HG02870 (cell line): ENCODE data around the gene DLG5.

Experiments
- ATAC-seq: cut with Tn5 transposase; IDR thresholded peaks from one replicate; pipeline ENCODE4 v1.9.1; 2021; ENCODE audit warnings: mild to moderate bottlenecking, moderate library complexity; ENCODE audit not compliant: unreplicated experiment

DLG5 gene

DNA sequence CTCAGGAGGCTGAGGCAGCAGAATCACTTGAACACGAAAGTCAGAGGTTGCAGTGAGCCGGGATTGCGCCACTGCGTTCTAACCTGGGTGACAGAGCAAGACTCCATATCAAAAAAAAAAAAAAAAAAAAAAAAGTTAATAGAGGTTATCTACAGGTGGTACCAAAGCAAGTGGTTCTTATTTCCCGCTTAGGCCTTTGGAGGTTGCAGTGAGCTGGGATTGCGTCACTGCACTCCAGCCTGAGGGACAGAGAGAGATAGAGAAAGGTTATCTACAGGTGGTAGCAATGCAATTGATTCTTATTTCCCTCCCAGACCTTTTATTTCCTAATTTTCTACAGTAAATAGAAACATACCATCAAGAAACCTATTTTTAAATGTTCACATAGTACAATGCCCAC is 98.2 kb downstream of the DLG5 start:
- no peak for ATAC-seq

DNA sequence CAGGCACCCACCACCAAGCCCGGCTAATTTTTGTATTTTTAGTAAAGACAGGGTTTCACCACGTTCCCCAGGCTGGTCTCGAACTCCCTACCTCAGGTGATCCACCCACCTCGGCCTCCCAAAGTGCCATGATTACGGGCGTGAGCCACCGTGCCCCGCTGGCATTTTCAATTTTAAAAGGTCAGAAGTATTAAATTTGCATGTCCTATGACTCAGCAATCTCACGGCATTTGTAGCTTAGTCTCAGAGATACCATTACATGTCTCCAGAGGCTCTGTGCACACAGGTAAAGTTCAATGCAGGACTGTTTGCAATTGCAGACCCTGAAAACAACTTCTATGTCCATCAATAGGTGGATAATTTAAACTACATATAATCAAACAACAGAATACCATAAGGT is 99.2 kb downstream of the DLG5 start:
- no peak for ATAC-seq

DNA sequence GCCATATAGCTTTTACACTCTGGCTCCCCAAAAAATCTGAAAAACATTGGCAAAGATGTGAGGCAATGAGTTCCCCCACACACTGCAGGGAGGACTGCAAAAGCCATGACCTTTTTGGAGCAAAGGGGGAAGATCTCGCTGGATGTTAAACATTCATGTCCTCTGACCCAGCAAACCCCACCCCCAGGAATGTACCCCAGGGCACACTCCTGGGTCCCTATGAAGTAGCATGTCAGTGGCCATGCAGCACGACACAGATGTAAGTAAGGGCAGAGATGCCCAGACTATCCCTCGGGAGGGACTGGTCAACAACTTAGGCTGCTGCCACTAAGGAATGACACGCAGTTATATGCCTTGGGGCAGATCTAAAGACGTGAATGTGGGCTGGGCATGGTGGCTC is 100.6 kb downstream of the DLG5 start:
- ATAC-seq: no peak

DNA sequence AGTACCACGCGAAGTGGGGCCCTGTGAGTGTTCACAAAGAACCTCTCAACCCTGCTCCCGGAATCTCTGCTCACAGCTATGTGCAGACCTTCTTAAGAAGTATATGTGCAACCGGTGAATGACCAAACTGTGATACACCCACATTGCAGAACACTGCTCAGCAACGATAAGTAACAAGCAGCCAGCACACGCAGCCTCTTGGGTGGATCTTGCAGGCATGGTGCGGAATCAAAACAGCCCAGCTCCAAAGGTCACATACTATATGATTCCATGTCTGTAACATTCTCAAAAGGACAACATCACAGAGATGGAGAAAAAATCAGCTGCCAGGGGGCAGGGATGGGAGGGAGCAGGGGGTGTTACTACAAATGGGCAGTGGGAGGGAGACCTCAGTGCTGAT is 101.6 kb downstream of the DLG5 start:
- no peak for ATAC-seq

DNA sequence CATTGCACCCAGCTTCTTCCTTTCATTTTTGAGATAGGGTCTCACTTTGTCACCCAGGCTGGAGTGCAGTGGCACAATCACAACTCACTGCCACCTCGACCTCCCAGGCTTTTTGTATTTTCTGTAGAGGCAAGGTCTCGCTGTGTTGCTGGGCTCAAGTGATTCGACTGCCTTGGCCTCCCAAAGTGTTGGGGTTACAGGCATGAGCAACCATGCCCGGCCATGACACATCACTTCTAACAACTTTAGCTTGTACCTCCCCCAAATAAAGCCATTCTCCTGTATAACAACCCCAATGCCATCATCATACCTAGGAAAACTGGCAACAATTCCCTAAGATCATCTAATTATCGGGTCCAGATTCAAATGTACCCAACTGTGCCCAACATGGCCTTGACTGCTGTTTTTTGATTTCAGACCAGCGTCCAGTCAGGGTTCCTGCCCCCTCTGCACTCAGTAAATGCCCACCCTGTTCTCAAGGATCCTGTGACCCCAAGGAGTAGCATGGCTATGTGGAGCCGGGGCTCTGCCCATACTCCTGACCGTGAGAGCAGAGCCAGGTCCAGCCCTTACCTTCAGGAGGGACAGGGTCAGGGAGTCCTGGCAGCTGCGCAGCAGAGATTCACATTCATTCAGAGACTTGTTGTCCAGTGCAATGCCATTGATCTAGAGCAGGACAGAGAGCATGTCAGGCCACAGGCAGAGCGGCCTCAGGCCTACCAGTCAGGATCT is 102.6 kb downstream of the DLG5 start:
- no peak for ATAC-seq

DNA sequence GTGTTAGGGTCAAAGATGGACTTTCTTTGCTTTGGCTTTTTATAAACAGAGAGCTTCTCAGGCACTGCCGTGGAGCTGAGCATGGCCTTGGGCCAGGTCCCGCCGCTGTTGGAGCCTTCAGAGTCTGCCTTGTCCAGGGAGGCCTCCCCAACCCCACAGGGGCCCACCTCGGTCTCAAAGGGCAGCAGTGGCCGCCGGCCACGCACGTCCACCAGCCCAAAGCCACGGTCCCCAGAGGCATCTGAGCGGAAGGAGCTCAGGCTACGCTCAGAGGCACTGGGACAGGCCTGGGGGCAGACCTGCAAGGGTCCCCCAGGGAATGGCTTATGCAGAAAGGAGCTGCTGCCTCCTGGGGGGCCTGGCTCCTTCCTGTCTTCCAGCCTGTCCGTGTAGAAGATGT is 105.0 kb downstream of the DLG5 start:
- no peak for ATAC-seq

DNA sequence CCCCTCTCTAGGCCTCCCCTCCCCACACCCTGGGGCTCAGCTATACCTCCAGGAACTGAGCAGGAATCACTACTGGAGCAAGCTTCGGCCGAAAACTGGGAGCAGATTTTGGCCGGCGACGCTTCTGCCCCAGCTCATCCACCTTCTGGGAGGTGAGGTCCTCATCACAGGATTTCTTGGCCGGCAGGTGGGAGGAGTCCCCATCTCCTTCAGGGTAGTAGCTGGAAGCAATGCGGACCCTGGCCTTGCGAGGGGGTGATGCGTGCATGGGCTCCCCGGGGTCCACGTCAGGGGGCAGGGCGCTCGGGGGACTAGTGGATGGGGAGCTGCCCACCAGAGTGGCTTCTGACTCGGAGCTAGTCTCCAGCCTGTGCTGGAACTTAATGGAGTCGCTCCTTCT is 105.5 kb downstream of the DLG5 start:
- no peak for ATAC-seq

DNA sequence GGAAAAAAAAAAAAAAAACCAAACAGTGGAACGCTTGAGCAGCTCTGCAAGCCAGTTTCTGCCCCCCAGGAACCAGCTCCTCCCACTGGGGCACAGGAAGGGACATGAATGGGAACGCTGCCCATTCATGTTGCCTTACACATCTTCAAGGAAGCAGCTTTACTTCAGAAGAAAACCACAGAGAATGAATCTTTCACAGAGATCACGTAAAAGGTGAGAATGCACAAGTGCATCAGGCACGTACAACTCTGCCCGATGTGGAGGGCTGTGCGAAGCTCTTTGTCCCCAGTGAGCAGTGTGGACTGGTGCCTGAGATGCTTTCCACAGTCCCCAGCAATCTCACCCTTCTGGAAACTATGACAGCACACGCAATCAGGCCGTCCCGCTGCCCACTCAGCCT is 106.2 kb downstream of the DLG5 start:
- no peak for ATAC-seq

DNA sequence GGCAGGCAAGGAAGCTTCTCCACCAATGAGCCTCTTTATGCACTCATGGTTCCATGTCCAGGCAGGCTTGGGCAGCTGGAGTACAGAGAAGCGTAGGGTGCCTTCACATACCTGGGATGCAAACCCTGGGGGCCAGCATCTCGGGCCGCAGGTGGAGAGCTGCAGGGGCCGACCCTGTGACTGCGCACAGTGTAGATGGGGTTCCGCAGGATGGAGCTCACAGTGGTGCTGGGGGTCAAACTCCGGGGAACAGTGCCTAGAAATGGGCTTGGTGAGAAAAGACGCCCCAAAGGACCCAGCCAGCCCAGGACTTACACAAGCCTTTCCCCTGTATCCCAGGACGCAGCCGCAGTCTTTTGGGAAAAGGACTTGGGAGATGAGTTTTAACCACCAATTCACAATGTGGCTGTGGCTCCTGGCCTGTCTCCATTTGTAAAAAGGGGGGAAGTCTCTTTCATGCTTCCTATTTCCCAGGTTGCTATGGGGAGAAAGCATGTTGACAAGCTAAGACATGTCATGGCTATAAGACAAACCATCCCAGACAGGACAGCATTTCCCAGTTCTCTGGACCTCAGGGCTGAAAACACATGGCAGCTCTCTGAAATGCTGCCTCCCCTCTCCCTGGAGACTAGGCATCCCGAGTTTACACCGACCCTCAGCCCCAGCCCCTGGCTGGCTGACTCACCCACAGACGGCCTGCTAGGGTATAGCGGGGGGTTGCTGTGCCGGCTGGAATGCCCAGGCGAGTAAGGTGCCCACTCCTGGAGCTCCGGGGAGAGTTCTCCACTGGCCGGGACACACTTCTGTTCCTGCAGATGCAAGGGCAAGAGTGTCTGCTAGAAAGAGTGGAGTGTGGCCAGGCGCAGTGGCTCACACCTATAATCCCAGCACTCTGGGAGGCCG is 107.1 kb downstream of the DLG5 start:
- ATAC-seq: no peak

DNA sequence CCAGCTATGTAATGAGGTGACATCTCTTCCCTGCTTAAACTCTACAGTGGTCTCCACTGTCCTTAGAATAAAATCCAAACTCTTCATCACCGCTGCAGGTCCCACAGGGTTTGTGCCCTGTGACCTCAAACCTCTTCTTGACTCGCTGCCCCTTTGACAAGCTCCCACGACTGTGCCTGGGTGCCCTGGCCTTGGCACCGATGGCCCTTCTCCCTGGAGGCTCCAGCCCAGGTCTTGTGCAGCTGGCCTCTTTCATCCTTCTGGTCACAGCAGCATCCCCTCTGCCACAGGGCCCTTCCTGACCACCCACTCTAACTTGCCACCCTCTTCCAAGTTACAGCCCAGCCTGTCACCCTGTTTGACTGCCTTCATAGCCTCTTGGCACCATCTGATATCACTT is 108.2 kb downstream of the DLG5 start:
- ATAC-seq: no peak

DNA sequence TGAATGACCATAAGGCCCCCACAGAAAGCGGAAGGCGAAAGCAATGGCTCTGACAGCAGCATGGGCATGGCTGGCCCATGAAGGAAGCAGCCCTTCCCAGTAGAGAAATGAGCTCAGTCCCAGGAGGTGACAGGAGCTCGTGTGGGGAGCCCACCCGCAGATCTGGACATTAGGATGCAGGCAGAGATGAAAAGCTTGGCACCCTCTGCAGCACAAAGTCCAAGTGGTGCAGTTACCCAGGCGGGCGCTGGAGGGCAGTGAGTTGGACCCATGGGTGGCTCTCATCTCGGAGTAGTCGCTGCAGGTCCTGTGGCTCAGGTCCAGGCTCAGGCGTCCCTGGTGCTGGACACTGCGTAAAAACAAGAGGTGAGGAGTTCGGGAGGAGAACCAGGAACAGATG is 109.0 kb downstream of the DLG5 start:
- no peak for ATAC-seq

DNA sequence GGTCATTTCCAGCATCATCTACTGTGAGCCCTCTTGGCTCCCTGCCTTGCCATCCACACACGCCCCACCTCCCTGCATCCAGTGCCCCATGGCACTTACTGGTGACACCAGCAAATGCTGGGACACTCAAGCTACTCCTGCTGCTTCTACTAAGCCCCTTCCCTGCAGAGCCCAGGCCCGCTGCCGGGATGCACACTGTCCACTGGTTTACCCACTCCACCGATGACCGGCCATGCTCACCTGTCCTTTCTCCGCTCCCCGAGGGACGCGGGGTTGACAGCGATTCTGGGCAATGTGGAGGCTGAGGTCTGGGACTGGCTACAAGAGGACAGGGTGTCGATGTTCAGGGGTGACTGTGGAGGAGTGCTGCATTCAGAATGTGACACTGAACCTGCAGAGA is 110.2 kb downstream of the DLG5 start:
- ATAC-seq: no peak

DNA sequence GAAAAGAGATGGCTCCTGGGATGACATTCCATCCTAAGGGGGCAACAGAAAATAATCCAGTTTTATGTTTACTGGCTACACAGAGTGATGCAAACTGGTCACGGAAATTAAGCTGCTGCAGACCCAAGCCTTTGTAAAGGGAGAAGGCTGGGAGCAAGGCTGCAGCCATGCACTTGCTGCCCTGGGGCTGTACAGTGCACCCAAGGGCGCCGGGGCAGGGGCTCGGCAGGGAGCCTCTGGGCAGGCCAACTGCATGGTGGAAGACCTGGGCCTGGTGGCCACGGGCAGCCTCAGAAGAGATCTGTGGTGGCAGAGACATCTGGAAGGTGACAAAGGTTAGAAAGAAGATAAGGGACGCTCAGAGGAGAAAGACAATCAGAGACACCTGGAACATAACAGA is 113.8 kb downstream of the DLG5 start:
- ATAC-seq: no peak

DNA sequence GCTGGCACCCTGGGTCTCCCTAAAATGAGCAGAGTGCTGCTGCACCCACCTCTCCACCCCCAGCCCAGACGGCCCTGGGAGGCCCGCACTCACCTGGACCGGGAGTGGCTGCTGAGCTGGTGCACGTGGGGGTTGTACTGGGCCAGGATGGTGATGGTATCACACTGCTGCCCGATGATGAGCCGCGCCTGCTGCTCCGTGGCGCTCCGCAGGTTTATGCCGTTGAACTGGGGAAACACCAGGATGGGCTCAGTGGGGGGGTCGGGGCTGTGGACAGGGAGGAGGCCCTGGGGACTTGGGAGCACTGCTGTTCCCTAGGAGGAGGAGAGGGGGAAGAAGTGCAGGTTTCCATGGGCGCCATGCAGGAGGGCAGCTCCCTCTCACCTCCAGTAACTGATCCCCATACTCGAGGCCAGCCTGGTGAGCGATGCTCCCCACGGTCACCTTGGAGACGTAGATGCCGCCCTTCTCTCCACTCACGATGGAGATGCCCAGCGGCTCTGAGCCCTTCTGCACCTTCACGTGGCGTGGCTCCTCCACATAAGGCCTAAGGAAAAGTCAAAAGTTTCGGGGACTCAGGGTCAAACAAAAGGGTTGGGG is 114.6 kb downstream of the DLG5 start:
- no peak for ATAC-seq

DNA sequence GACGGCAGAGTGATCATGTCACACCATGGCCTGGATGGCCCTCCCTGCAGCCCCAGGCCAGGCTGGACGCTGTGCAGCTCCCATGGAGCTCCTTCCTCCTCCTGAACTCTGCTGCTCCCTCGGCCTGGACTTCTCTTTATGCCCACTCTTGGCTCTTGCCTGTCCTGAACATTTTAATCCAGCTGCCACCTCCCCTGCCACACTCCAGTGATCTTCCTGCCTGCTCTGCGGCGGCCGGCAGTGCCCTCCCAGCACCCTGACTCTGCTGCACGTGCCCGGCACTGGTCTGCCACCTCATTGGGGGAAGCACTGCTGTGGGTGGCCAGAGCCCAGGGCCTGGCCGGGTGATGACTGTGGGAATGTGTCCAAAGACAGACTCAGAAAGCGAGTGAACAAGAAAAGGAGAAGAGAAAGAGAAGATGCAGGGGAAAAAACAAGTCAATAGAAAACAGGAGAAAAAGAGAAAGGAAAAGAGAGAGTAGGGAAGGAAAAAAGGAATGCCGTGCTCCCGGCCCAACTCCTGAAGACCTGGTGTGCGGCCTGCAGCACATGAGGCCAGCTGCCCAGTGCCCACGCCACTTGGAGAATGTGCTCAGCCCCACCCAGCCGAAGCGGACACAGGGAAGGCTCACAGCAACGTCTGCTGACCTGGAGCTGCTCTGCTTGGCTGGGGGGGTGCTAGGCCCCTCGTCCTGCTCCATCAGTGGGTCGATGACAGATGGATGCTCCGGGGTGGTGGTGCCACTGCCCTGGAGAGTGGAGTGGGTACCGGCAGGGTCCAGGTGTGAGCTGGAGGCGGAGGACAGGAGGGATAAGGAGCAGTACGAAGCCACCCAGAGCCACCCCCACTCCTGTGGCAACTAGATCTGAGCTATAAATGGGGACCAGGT is 115.9 kb downstream of the DLG5 start:
- ATAC-seq: no peak

DNA sequence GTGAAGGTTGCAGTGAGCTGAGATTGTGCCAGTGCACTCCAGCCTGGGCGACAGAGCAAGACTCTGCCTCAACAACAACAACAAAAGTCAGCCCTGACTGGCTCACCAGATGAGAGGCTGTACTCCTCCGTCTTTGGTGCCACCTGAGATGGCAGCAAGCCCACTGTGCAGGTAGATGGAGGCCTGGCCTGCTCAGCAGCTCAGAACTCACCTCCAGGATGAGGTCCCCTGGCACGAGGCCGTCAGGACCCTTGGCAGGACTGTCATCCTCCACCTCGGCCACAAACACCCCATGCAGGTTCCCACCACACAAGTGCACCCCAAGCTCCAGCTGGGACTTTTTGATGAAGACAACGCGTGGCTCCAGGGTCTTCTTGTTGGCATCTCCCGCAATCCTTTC is 117.2 kb downstream of the DLG5 start:
- ATAC-seq: no peak

DNA sequence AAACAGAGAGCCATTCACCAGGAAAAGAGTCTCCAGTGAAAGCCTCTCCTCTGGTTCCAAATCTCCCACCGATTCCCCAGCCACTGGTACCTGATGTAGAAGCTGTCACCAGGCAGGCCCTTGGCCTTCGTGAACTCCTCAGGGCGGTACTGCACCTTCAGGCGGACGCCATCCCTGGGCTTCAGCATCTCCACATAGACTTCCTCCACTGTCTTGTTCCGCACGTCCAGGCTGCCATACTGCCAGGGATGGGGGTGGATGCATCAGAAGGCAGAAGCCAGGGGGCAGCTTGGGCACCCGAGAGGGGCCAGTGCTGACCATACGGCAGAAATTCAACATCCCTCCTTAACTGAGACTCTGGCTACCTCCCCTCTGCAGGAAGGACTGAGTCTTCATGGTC is 118.8 kb downstream of the DLG5 start:
- no peak for ATAC-seq

DNA sequence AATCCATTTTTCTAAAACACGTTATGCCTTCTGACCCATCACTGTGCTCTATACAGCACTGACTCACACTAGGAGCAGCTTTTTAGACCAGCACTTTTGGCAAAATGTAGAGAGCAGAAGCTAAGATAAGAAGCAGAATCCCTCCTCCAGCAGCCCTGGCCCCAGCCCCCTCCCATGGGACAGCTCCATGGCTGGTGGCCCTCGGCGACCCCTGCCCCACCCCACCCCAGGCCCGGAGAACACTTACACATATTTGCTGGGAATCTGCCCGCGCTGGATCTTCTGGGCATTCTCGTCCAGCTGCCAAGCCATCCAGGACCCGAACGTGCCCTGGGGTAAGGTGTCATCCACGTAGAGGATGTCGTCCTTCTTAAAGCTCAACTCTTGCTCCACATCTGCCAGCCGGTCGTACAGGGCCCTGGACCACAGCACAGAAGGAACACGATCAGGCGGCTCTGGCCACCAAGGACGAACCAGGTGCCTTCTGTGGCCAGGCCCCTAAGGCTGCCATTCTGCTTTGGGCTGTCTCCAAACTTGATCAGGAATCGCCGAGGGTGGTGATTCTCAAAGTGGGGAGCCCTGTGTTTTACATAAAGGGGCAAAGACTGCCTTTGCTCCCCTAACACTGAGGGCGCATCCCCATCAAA is 119.9 kb downstream of the DLG5 start:
- ATAC-seq: no peak

DNA sequence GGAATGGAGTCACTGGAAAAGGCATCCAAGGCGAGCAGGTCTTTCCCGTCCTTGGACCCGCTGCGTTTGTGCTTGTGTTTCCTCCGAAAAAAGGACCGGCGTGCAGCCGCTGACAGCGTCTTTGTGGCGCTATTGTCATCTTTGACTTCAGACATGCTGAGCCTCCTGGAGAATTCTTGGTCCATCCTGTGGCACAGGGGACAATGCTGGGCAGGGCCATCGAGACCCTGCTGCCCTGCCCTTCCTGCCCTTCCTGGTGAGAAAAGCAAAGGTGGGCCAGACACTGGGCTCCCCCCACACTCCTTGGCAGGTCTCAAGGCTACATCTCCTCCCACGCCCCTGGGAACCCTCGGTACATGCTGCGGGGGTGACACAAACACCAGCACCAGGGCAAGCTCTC is 120.9 kb downstream of the DLG5 start:
- ATAC-seq: no peak

DNA sequence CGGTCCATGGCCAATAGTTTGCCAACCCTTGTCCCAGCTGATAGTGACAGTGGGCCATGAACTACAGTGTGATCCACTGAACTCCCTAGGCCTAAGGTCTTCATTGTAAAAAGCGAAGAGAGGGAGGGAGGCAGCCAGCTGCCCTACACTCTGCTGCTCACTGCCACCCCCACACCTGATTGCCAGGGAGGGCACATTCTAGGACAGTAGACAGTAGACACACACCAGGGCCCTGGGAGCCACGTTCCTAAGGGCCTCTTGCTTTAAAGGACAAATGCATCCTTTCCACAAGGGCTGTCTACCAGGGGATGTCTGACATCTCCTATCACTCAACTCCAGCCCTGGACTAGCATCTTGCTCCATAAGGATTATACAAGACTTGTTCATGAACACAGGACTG is 122.2 kb downstream of the DLG5 start:
- ATAC-seq: no peak
